Measurements from ENCODE around the gene XRCC4.

DNA sequence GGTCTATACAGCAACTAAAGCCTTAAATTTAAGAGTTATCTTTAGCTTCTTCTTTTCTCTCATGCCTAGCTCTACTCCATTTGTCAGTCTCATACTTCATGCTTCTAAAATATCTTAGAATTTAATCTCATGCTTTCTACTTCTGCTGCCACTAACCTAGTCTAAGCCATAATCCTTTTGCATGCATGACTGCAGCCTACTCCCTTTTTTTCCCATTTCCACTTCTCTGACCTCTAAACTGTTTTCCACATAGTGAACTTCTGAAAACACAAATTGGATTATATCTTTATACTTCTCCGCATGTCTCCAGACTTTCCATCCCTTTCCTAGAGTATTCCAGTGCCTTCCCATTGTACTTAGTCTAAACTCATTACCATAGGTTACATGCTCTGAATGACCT, 193.0 kb downstream of the XRCC4 start:
- TF ChIP-seq POLR2A (IDR thresholded peaks at IDR 0.05), result no peak
- TF ChIP-seq, protein P1, sequence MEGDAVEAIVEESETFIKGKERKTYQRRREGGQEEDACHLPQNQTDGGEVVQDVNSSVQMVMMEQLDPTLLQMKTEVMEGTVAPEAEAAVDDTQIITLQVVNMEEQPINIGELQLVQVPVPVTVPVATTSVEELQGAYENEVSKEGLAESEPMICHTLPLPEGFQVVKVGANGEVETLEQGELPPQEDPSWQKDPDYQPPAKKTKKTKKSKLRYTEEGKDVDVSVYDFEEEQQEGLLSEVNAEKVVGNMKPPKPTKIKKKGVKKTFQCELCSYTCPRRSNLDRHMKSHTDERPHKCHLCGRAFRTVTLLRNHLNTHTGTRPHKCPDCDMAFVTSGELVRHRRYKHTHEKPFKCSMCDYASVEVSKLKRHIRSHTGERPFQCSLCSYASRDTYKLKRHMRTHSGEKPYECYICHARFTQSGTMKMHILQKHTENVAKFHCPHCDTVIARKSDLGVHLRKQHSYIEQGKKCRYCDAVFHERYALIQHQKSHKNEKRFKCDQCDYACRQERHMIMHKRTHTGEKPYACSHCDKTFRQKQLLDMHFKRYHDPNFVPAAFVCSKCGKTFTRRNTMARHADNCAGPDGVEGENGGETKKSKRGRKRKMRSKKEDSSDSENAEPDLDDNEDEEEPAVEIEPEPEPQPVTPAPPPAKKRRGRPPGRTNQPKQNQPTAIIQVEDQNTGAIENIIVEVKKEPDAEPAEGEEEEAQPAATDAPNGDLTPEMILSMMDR (IDR thresholded peaks at IDR 0.05), result no peak
